ENCODE data around the gene MAP4K2. TPM values are rescaled to one million over a fixed set of nuclear protein-coding genes. Genes with fewer than 3 reads are reported as not detected.

Gene MAP4K2
- total and polyA plus RNA-seq, 7 experiments from 2014 or later, result 40.7 to 130 (median 76.1) TPM

GRCh38 chr11:64769283-64769682, 33.7 kb downstream of the MAP4K2 start:
- H3K4me1 Mint-ChIP-seq, result peaks cover 60 to 97% (median 87%) of the 10 kb centered on the region in 7 donors
- ATAC-seq (no peak), DNase-seq (no peak)
- intact Hi-C loops (cut with micrococcal nuclease), result no loop called here
- H3K4me3 ChIP-seq (ENCODE audit: low read length), result no peak overlapping the region
- H3K9me3 ChIP-seq (ENCODE audit: control insufficient read depth in 2 of 3, low read length in 3 of 3), result no peaks in the 10 kb centered on the region
- peaks cover 0 to 4% (median 0%) of the 10 kb centered on the region in 11 donors for H3K9me3 Mint-ChIP-seq
- H3K36me3 ChIP-seq (ENCODE audit: control insufficient read depth in 2 of 3, insufficient read depth in 3 of 3, low read length in 3 of 3), result peaks cover 66 to 95% (median 77%) of the 10 kb centered on the region in 3 experiments
- ChIA-PET POLR2A (interaction anchor here (0.7 to 39.7 kb wide), 4 partner anchors 4 to 79 kb away, joined by 3 to 1956 read pairs (median 980); partner anchors contain the start of genes PYGM, RASGRP2 and SF1), CTCF (interaction anchor here (0.7 to 19.1 kb wide), 2 partner anchors 15 to 22 kb away, joined by 4 to 305 read pairs; partner anchors contain the start of gene RASGRP2)
- no peaks in the 10 kb centered on the region for H3K27me3 ChIP-seq (ENCODE audit: control insufficient read depth in 2 of 2, insufficient read depth in 2 of 2, low read length in 2 of 2)
- no peaks in the 10 kb centered on the region for H3K27me3 Mint-ChIP-seq
- H3K27ac Mint-ChIP-seq, result peak overlapping the region; percentile 65 to 94 (median 90)
- peaks cover 25 to 88% (median 77%) of the 10 kb centered on the region in 5 donors for H3K36me3 Mint-ChIP-seq
- peak overlapping the region; percentile 41 for H3K27ac ChIP-seq (ENCODE audit: low read depth, low read length)
- peaks cover 54 to 83% of the 10 kb centered on the region in 2 donors for H3K4me1 ChIP-seq (ENCODE audit: control insufficient read depth in 2 of 2, insufficient read depth in 2 of 2, low read length in 2 of 2)
- H3K4me3 Mint-ChIP-seq, result peak overlapping the region in 8 of 10 donors; percentile 6 to 96 (median 52)

DNA sequence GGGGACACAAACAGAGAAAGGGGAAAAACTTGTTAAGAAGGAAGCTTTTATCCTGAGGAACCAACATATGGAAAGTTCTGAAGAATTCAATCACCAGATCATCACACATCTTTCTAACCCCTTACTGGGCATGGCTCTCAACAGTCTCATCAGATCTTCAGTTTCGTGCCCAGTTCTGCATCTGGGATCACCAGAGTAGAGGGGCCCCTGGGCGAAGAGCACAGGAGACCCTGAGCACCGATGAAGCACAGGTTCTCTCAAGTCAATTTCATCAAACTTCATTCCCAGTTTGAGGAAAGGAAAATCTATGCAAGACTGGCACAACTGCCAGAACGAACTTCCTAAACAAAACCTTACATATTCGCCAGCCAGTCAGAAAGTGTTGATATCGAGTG, 34.7 kb downstream of the MAP4K2 start:
- peaks cover 25 to 84% (median 76%) of the 10 kb centered on the region in 5 donors for H3K36me3 Mint-ChIP-seq
- H3K4me1 Mint-ChIP-seq, result peaks cover 56 to 97% (median 88%) of the 10 kb centered on the region in 7 donors
- H3K27me3 Mint-ChIP-seq, result no peaks in the 10 kb centered on the region
- peaks cover 0 to 4% (median 0%) of the 10 kb centered on the region in 11 donors for H3K9me3 Mint-ChIP-seq
- peaks cover 54 to 84% of the 10 kb centered on the region in 2 donors for H3K4me1 ChIP-seq (ENCODE audit: control insufficient read depth in 2 of 2, insufficient read depth in 2 of 2, low read length in 2 of 2)
- H3K36me3 ChIP-seq (ENCODE audit: control insufficient read depth in 2 of 3, insufficient read depth in 3 of 3, low read length in 3 of 3), result peaks cover 63 to 89% (median 68%) of the 10 kb centered on the region in 3 experiments
- intact Hi-C loops (cut with micrococcal nuclease), result loop anchor here in 1 of 2 donors (1.0 kb wide), 1 partner anchor 9 kb away; no protein-coding TSS in a partner anchor
- no peak overlapping the region for H3K4me3 ChIP-seq (ENCODE audit: low read length)
- H3K27ac Mint-ChIP-seq, result peak overlapping the region; percentile 27 to 94 (median 87)
- ChIA-PET CTCF (interaction anchor here (0.6 to 19.1 kb wide), 6 partner anchors 8 to 90 kb away, joined by 3 to 305 read pairs (median 3); partner anchors contain the start of genes PYGM and RASGRP2), POLR2A (interaction anchor here (0.9 to 39.7 kb wide), 5 partner anchors 3 to 36 kb away, joined by 3 to 1956 read pairs (median 6); partner anchors contain the start of genes PYGM, RASGRP2 and SF1)
- H3K27me3 ChIP-seq (ENCODE audit: control insufficient read depth in 2 of 2, insufficient read depth in 2 of 2, low read length in 2 of 2), result no peaks in the 10 kb centered on the region
- peak overlapping the region; percentile 69 for H3K27ac ChIP-seq (ENCODE audit: low read depth, low read length)
- DNase-seq (peak in 1 of 9 donors; percentile 21), ATAC-seq (no peak)
- no peaks in the 10 kb centered on the region for H3K9me3 ChIP-seq (ENCODE audit: control insufficient read depth in 2 of 3, low read length in 3 of 3)
- peak overlapping the region in 8 of 10 donors; percentile 44 to 96 (median 78) for H3K4me3 Mint-ChIP-seq

GRCh38 chr11:64767344-64768299, 35.4 kb downstream of the MAP4K2 start:
- Mint-ChIP-seq H3K27me3 (no peaks in the 10 kb centered on the region), H3K4me3 (peak overlapping the region; percentile 51 to 96 (median 78)), H3K9me3 (peaks cover 0 to 4% (median 0%) of the 10 kb centered on the region in 11 donors), H3K36me3 (peaks cover 28 to 83% (median 75%) of the 10 kb centered on the region in 5 donors), H3K27ac (peak overlapping the region; percentile 79 to 97 (median 90)), H3K4me1 (peaks cover 59 to 97% (median 88%) of the 10 kb centered on the region in 7 donors)
- POLR2A ChIA-PET, result interaction anchor here (0.9 to 39.7 kb wide), 7 partner anchors 3 to 106 kb away, joined by 3 to 1956 read pairs (median 3); partner anchors contain the start of genes PYGM, RASGRP2 and SF1
- DNase-seq, result peak; percentile 65 to 86 (median 78)
- intact Hi-C loops (cut with micrococcal nuclease), result loop anchor here in 1 of 2 donors (1.0 kb wide), 2 partner anchors 10 to 24 kb away; no protein-coding TSS in a partner anchor
- peak overlapping the region; percentile 69 for H3K27ac ChIP-seq (ENCODE audit: low read depth, low read length)
- CTCF ChIA-PET, result interaction anchor here (0.6 to 19.1 kb wide), 7 partner anchors 8 to 194 kb away, joined by 3 to 305 read pairs (median 3); partner anchors contain the start of genes PYGM and RASGRP2
- peak; percentile 53 for ATAC-seq
- peaks cover 54 to 84% of the 10 kb centered on the region in 2 donors for H3K4me1 ChIP-seq (ENCODE audit: control insufficient read depth in 2 of 2, insufficient read depth in 2 of 2, low read length in 2 of 2)
- peaks cover 56 to 89% (median 61%) of the 10 kb centered on the region in 3 experiments for H3K36me3 ChIP-seq (ENCODE audit: control insufficient read depth in 2 of 3, insufficient read depth in 3 of 3, low read length in 3 of 3)
- H3K4me3 ChIP-seq (ENCODE audit: low read length), result no peak overlapping the region
- no peaks in the 10 kb centered on the region for H3K27me3 ChIP-seq (ENCODE audit: control insufficient read depth in 2 of 2, insufficient read depth in 2 of 2, low read length in 2 of 2)
- no peaks in the 10 kb centered on the region for H3K9me3 ChIP-seq (ENCODE audit: control insufficient read depth in 2 of 3, low read length in 3 of 3)

DNA sequence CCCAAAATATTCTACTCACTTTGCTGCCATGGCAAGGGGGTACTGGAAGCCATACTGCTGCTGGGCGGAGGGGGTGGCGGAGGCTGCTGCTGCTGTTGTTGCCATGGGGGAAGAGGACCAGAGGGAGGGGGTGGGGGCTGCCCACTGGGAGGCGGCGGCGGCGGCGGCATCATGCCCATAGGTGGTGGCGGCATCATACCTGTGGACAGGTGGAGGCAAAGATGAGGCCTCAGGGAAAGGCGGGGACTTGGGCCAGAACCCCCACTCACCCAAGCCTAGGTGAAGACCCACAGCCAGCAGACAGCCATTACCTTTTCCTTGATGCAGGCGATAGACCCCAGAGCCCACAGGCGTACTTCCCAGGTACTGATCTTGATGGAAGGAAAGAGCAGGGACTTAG, 36.1 kb downstream of the MAP4K2 start:
- H3K4me1 Mint-ChIP-seq, result peaks cover 61 to 97% (median 88%) of the 10 kb centered on the region in 7 donors
- DNase-seq, result no peak
- H3K27me3 ChIP-seq (ENCODE audit: control insufficient read depth in 2 of 2, insufficient read depth in 2 of 2, low read length in 2 of 2), result no peaks in the 10 kb centered on the region
- peaks cover 56 to 84% of the 10 kb centered on the region in 2 donors for H3K4me1 ChIP-seq (ENCODE audit: control insufficient read depth in 2 of 2, insufficient read depth in 2 of 2, low read length in 2 of 2)
- peak overlapping the region; percentile 79 to 97 (median 90) for H3K27ac Mint-ChIP-seq
- H3K4me3 Mint-ChIP-seq, result peak overlapping the region in 9 of 10 donors; percentile 4 to 96 (median 78)
- peaks cover 53 to 84% (median 54%) of the 10 kb centered on the region in 3 experiments for H3K36me3 ChIP-seq (ENCODE audit: control insufficient read depth in 2 of 3, insufficient read depth in 3 of 3, low read length in 3 of 3)
- H3K36me3 Mint-ChIP-seq, result peaks cover 30 to 79% (median 74%) of the 10 kb centered on the region in 5 donors
- ChIA-PET CTCF (interaction anchor here (1.9 to 19.1 kb wide), 3 partner anchors 8 to 20 kb away, joined by 21 to 305 read pairs (median 57); partner anchors contain the start of gene RASGRP2), POLR2A (interaction anchor here (0.9 to 39.7 kb wide), 4 partner anchors 2 to 106 kb away, joined by 3 to 1956 read pairs (median 980); partner anchors contain the start of genes PYGM, RASGRP2 and SF1)
- H3K27ac ChIP-seq (ENCODE audit: low read depth, low read length), result peak overlapping the region; percentile 69
- H3K9me3 ChIP-seq (ENCODE audit: control insufficient read depth in 2 of 3, low read length in 3 of 3), result no peaks in the 10 kb centered on the region
- no peak overlapping the region for H3K4me3 ChIP-seq (ENCODE audit: low read length)
- no peak for ATAC-seq
- no peaks in the 10 kb centered on the region for H3K27me3 Mint-ChIP-seq
- peaks cover 0 to 5% (median 0%) of the 10 kb centered on the region in 11 donors for H3K9me3 Mint-ChIP-seq
- intact Hi-C loops (cut with micrococcal nuclease), result loop anchor here in 1 of 2 donors (1.0 kb wide), 1 partner anchor 24 kb away; no protein-coding TSS in a partner anchor

GRCh38 chr11:64765851-64766665, 37.0 kb downstream of the MAP4K2 start:
- POLR2A ChIA-PET, result interaction anchor here (1.5 to 39.7 kb wide), 4 partner anchors 1 to 34 kb away, joined by 4 to 1956 read pairs (median 986); partner anchors contain the start of genes PYGM, RASGRP2 and SF1
- Mint-ChIP-seq H3K4me1 (peaks cover 63 to 97% (median 91%) of the 10 kb centered on the region in 7 donors), H3K9me3 (peaks cover 0 to 7% (median 0%) of the 10 kb centered on the region in 11 donors), H3K27me3 (no peaks in the 10 kb centered on the region), H3K4me3 (peak overlapping the region; percentile 32 to 96 (median 84)), H3K27ac (peak overlapping the region; percentile 80 to 94 (median 92)), H3K36me3 (peaks cover 30 to 71% (median 70%) of the 10 kb centered on the region in 5 donors)
- CTCF ChIA-PET, result interaction anchor here (7.0 to 19.1 kb wide), 2 partner anchors 9 to 19 kb away, joined by 57 to 305 read pairs; partner anchors contain the start of gene RASGRP2
- Histone ChIP-seq H3K4me1 (ENCODE audit: control insufficient read depth in 2 of 2, insufficient read depth in 2 of 2, low read length in 2 of 2) (peaks cover 57 to 84% of the 10 kb centered on the region in 2 donors), H3K27me3 (ENCODE audit: control insufficient read depth in 2 of 2, insufficient read depth in 2 of 2, low read length in 2 of 2) (no peaks in the 10 kb centered on the region), H3K4me3 (ENCODE audit: low read length) (no peak overlapping the region), H3K9me3 (ENCODE audit: control insufficient read depth in 2 of 3, low read length in 3 of 3) (no peaks in the 10 kb centered on the region), H3K36me3 (ENCODE audit: control insufficient read depth in 2 of 3, insufficient read depth in 3 of 3, low read length in 3 of 3) (peaks cover 46 to 76% (median 51%) of the 10 kb centered on the region in 3 experiments), H3K27ac (ENCODE audit: low read depth, low read length) (peak overlapping the region; percentile 60)
- ATAC-seq, result no peak
- intact Hi-C loops (cut with micrococcal nuclease), result no loop called here
- DNase-seq, result peak in 1 of 9 donors; percentile 17

Data from naive thymus-derived CD4-positive, alpha-beta T cell (primary cell).